ENCODE measurements around the gene MYO7A.

The MYO7A gene

GRCh38 chr11:77184136-77184860, 56.3 kb downstream of the MYO7A start:
- no peak for DNase-seq (ENCODE audit: low spot score)

DNA sequence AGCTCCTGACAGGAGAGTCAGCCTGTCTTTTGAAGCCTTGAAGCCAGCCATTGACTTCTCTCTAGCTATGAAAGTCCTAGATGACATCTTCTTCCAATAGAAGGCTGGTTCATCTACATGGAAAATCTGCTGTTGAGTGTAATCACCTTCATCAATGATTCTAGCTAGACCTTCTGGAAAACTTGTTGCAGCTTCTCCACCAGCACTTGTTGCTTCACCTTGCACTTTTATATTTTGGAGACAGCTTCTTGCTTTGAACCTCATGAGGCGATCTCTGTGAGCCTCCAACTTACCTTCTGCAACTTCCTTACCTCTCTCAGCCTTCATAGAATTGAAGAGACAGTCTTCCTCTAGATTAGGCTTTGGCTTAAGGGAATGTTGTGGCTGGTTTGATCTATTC, 58.3 kb downstream of the MYO7A start:
- DNase-seq (ENCODE audit: low spot score): no peak

DNA sequence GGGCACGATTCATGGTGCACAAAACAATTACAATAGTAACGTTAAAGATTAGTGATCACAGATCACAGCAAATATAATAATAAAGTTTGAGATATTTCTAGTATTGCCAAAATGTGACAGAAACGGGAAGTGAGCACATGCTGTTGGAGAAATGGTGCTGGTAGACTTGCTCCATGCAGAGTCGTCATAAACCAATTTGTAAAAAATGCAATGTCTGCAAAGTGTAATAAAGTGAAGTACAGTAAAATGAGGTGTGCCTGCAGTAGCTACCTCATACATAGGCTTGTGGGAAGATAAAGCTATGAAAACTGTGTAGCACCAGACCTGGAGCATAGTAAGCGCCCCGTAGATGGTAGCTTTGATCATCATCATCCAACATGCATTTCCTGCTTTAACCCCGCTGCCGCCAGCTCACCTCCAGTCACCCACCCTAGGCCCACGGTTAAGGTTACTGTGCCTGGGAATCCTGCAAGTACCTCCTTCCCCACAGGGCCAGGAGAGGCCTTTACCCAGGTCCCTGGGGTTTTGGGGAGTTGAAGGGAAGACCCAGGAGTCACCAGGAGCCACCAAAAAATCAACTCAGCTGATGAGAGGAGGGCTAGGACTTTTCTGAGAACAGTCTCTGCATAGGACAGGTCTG, 59.2 kb downstream of the MYO7A start:
- DNase-seq (ENCODE audit: low spot score): no peak

DNA sequence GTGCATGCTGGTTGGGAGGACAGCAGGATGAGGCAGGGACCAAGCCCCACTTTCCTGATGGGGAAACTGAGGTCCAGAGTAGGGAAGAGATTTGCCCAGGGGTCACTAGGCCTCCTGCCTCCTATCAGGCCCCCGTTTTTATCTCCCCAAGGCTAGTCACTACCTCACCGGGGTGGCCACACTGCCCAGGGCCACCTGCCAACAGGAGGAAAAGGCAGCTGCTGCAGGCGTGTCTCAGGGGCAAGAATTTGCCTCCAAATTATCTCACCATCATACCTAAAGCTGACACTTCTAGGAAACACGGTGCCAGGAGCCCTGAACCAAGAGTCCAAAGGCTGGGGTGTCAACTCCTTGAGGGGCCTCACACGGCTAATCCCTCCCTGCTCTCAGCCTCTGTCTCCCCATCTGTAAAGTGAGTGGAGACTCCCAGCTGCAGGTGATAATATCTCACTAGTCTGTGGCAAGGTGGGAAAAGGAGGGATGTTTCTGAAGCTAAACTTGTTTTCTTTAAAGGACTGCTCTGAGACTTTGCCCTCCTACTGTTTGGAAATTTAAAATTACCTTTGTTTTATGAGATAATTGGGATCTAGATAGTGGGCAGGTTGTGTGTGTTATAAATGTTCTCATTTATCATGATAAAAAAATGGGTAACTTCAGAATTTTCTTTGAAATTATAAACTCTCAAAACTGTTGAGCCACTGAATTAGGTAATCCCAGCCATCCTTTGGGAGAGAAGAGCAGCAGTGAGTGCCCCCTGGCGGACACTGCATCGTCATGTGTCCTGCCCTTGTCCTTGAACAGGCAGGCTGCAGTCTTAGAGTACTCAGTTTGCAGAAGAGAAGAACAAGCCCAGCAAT, 60.0 kb downstream of the MYO7A start:
- DNase-seq (ENCODE audit: low spot score): peak; percentile 89

DNA sequence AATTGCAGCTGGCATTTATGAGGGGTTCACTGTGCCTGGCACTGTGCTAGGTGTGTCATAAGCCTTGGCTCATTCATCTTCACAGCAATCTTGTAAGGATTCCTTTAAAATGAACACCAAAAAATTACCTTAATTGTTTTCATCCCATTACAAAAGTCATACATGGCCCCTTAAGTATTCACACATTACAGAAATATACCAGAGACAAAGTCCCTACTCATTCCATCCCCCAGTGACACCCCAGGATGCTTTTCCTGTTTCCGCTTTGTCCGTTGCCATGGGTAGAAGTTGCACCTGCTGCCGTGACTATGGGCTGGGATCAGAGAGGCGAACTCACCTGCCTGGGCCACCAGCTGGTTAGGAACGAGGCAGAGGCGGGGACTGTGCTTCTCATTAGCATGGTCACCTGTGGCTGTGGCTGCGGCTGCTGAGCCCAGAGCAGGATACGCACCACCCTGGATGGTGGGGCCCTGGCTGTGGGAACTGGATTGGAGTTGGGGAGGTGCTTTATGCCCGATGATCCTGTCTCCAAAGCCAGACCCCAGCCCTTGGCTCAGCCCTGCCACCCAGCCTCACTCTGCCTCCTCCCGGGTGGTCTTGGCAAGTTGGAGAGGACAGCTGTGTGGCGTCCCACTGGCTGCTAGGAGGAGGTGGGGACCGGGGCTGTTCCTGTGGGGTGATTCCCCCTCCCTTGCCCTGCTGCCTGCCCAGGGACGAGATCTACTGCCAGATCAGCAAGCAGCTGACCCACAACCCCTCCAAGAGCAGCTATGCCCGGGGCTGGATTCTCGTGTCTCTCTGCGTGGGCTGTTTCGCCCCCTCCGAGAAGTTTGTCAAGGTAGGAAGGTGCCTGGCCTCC, 60.8 kb downstream of the MYO7A start:
- DNase-seq (ENCODE audit: low spot score): no peak

DNA sequence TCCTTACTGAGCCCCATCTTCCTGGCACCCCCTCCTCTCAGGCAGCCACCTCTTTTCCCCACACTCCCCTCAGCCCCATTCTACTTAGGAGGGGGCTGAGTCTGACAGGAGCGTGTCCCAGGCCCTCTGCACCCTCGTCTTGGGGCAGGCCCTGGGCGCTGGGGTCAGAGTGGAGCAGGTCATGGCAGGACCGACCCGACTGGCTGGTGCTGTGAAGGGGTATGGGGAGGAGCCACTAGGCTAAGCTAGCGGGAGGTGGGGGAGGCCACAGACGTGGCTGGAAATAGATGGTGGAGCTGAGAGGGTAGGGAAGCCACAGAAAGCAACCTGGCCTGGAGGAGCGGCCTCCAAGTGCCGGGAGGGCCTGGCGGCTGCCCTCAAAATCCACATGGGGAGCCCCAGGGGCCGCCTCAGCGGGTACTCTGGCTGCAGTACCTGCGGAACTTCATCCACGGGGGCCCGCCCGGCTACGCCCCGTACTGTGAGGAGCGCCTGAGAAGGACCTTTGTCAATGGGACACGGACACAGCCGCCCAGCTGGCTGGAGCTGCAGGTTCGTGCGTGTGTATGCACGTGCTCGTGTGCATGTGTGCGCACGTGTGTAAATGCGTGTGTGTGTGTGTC, 61.7 kb downstream of the MYO7A start:
- DNase-seq (ENCODE audit: low spot score): no peak

DNA sequence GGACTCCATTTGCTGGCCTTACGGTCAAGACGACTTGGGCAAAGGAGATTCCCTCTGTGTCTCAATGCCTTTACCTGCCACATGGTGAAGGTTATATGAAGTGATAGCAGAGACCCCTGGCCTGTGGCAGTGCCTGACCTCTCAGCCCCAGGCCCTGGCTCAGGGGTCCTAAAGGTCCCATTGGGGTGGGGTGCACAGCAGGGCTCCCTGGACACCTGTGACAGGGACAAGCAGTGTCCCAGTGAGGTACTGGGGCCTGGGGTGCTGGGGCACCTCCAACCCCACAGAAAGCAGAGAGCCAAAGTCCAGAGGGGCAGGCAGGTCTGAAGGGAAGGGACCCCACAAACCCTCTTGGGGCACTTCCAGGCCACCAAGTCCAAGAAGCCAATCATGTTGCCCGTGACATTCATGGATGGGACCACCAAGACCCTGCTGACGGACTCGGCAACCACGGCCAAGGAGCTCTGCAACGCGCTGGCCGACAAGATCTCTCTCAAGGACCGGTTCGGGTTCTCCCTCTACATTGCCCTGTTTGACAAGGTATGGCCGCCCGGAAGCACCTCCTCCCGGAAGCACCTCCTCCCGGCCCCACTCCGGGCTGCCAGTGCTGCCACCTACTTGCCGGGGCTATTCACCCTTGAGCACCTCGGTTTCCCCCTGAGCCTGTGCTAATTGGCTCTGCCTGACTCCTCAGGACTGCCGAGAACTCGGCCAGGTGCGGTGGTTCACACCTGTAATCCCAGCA, 62.5 kb downstream of the MYO7A start:
- no peak for DNase-seq (ENCODE audit: low spot score)

DNA sequence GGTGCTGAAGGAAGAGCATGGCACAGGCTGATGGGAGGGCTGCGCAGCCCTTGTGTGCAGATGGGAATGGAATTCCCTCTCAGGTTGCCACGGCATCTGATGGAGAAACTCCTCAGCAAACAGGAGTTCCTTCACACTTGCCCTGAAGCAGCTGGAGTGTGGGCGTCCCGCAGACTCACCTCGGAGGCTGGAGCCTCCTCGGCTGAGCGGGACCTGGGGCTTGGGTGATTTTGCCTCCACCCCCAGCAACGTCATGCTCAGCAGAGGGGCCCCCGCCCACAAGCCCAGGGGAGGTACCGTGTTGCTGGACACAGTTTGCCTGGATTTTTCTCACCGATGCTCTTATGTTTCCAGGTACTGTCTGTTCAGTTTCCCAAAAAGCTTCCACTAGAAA, 63.4 kb downstream of the MYO7A start:
- peak; percentile 12 for DNase-seq (ENCODE audit: low spot score)

- DNase-seq (ENCODE audit: low spot score): peak; percentile 65
These were observed 63.9 kb downstream of the MYO7A start for GRCh38 chr11:77191823-77192495.

- DNase-seq (ENCODE audit: low spot score): no peak
These were observed 65.1 kb downstream of the MYO7A start for GRCh38 chr11:77193167-77193566.

DNA sequence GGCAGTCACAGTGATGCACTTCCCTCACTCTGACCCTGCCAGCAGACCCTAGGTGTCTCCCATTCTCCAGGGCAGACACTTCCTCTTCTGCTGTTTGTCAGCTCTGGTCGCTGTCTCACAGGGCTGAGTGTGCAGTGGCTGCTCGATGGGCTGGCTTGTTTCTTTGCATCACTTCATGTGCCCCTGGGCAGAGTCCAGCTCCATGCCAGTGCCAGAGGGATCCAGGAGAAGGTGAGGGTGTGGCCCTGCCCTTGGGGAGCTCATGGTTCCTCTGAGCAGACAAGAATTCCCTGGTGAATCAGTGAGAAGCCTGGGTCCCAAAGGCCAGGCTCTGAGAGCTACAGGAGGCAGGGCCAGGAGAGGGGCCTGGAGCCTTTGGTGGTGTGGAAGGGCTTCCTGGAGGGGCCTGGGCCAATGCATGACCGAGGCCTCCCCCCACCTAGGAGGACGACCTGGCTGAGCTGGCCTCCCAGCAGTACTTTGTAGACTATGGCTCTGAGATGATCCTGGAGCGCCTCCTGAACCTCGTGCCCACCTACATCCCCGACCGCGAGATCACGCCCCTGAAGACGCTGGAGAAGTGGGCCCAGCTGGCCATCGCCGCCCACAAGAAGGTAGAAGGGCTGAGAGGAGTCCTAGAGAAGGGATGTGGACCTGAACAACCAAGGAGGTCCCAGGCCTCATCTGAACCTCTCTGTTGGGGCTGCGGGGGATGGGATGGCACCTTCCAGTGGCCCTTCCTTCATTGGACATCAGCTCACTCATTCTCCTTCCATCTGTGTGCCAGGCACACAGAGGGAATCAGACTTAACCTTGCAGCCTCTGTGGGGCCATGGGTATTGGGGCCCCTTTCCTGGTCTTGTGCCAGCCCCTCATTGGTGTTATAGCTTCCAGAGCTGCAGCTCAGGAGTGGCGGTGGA, 66.1 kb downstream of the MYO7A start:
- DNase-seq (ENCODE audit: low spot score): no peak

- no peak for DNase-seq (ENCODE audit: low spot score)
These were observed 67.2 kb downstream of the MYO7A start for GRCh38 chr11:77195071-77195755.

- no peak for DNase-seq (ENCODE audit: low spot score)
These were observed 68.9 kb downstream of the MYO7A start for GRCh38 chr11:77196961-77197360.

GRCh38 chr11:77197626-77198320, 69.7 kb downstream of the MYO7A start:
- DNase-seq (ENCODE audit: low spot score): no peak

- DNase-seq (ENCODE audit: low spot score): no peak
These were observed 70.4 kb downstream of the MYO7A start for GRCh38 chr11:77198440-77198849.

DNA sequence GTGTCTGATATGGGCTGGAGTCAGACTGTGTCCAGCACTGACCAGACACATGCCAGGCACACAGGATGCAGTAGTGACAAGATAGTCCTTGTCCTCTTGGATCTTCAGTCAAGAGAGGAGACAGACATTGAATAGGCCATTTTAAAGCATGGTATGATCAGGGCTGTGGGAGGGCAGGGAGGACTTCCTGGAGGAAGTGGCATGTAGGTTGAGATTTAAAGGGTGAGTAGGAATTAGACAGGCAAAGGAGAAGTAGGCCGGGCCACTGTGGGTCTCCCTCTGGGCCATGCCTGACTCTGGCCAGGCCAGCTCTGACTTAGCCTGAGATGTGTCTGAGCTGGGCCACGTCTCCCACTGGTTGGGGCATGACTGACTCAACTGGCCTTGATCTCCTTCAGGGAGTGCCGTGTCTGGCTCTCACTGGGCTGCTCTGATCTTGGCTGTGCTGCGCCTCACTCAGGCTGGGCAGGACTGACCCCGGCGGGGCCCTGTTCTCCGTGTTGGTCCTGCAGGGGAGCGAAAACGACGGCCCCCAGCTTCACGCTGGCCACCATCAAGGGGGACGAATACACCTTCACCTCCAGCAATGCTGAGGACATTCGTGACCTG, 71.2 kb downstream of the MYO7A start:
- no peak for DNase-seq (ENCODE audit: low spot score)
